A549 treated with Mapracorat at 1 μM for 4 hours (cell line): ENCODE data around the gene SETSIP. TPM values are rescaled to one million over a fixed set of nuclear protein-coding genes. Genes with fewer than 3 reads are reported as not detected.

Source experiments
- total RNA-seq: library from RNA; stranded (reverse); fragments of 200-300 nt; extraction: Qiagen RNA extraction; gene quantifications from 5 replicates; pipeline ENCODE4 v1.2.3, GENCODE V29; 2022

SETSIP gene
- total RNA-seq, result 0.22 TPM in 1 of 5 replicates, not detected in the others

GRCh38 chr1:92075311-92075710, at the start of gene SETSIP:
Gene SETSIP, minus strand, starts transcription at chr1:92075411. Its CDS starts 0 bp downstream, at chr1:92075411.

GRCh38 chr1:92080128-92080985, 5.1 kb upstream of the SETSIP start, which contains the start of gene BTBD8:
Gene BTBD8, plus strand, starts transcription at chr1:92080345. Its CDS starts 227 bp downstream, at chr1:92080572.

Other genes starting within 250 kb of the SETSIP start
- gene TGFBR3, start 189.3 kb downstream of the SETSIP start, total RNA-seq, result 4.8 to 6.1 TPM (median 4.9 TPM) in 5 replicates
- gene BRDT, start 126.0 kb downstream of the SETSIP start, total RNA-seq, result not detected in 5 replicates
- 0.54 to 0.78 TPM (median 0.58 TPM) in 5 replicates for gene EPHX4, start 45.4 kb downstream of the SETSIP start, total RNA-seq
- 0.47 to 0.82 TPM (median 0.58 TPM) in 5 replicates for gene BTBD8, start 4.9 kb upstream of the SETSIP start, total RNA-seq
- gene C1orf146, start 142.5 kb upstream of the SETSIP start, total RNA-seq, result not detected in 5 replicates
- 6.2 to 8.7 TPM (median 7.0 TPM) in 5 replicates for gene GLMN, start 223.6 kb upstream of the SETSIP start, total RNA-seq
- 8.2 to 11.0 TPM (median 9.8 TPM) in 5 replicates for gene RPAP2, start 223.6 kb upstream of the SETSIP start, total RNA-seq